GM12801 (cell line): ENCODE measurements around the gene ABCF2.
A peak's percentile ranks its signal among the peaks of the same experiment; 100 is the strongest.

Experiments used
- CTCF ChIP-seq: IDR thresholded peaks from one replicate; pipeline ENCODE4 v1.5.1; 2011; ENCODE audit warnings: control low read depth; ENCODE audit not compliant: insufficient read length; ENCODE audit errors: extremely low read depth

Gene ABCF2

GRCh38 chr7:151172273-151173141 is 54.5 kb downstream of the ABCF2 start:
- TF ChIP-seq CTCF = peak; percentile 95

- TF ChIP-seq CTCF = no peak
These were observed 58.2 kb downstream of the ABCF2 start for GRCh38 chr7:151168787-151169162.

GRCh38 chr7:151168003-151168786 is 58.8 kb downstream of the ABCF2 start:
- TF ChIP-seq CTCF = no peak

GRCh38 chr7:151167197-151167961 is 59.6 kb downstream of the ABCF2 start, which contains the start of gene GBX1:
Gene GBX1 (minus strand): TSS chr7:151167694. CDS start chr7:151167548, 146 bp downstream.
- no peak for TF ChIP-seq CTCF

GRCh38 chr7:151166629-151167196 is 60.3 kb downstream of the ABCF2 start:
- no peak for TF ChIP-seq CTCF
